Neural cell (in vitro differentiated cells): ENCODE results near the gene PUM2. TPM values are rescaled to one million over a fixed set of nuclear protein-coding genes. Genes with fewer than 3 reads are reported as not detected.

Experiments used
- H2AFZ ChIP-seq: fragments of 200-600, 300-800 bp; sonication (generic), shearing (Covaris generic); 2 replicates; pipeline ENCODE4 v1.6.0; 2014; ENCODE audit warnings: low read depth, mild to moderate bottlenecking, antibody characterized with exemption, low read length, moderate library complexity
- H3F3A ChIP-seq: fragments of 200-600 bp; shearing (Covaris generic); 2 replicates; pipeline ENCODE4 v1.6.1; 2016; ENCODE audit warnings: mild to moderate bottlenecking, moderate library complexity, mixed read lengths, antibody characterized with exemption, low read length; ENCODE audit not compliant: insufficient read depth, poor library complexity, severe bottlenecking
- H3K27ac ChIP-seq: fragments of 200-600, 300-800 bp; sonication (generic), shearing (Covaris generic); 2 replicates; pipeline ENCODE4 v1.5.1; 2014; ENCODE audit warnings: mild to moderate bottlenecking, low read length, moderate library complexity
- H3K27me3 ChIP-seq: fragments of 300-800, 200-600 bp; sonication (generic), shearing (Covaris generic); 2 replicates; pipeline ENCODE4 v1.6.0; 2014; ENCODE audit warnings: mild to moderate bottlenecking, low read depth, low read length, moderate library complexity; ENCODE audit not compliant: insufficient read depth
- H3K36me3 ChIP-seq: fragments of 300-800, 200-600 bp; sonication (generic), shearing (Covaris generic); 2 replicates; pipeline ENCODE4 v1.5.1; 2014; ENCODE audit warnings: mild to moderate bottlenecking, antibody characterized with exemption, low read length, moderate library complexity; ENCODE audit not compliant: insufficient read depth
- H3K4me2 ChIP-seq: fragments of 300-800, 200-600 bp; sonication (generic), shearing (Covaris generic); 2 replicates; pipeline ENCODE4 v1.6.0; 2014; ENCODE audit warnings: mild to moderate bottlenecking, low read length
- H3K4me3 ChIP-seq: fragments of 300-800, 200-600 bp; sonication (generic), shearing (Covaris generic); 2 replicates; pipeline ENCODE4 v1.5.1; 2014; ENCODE audit warnings: mild to moderate bottlenecking, low read length, moderate library complexity
- H3K79me2 ChIP-seq: fragments of 200-600 bp; shearing (Covaris generic); replicated peaks from 2 replicates; pipeline ENCODE4 v1.6.0; 2014; ENCODE audit warnings: mild to moderate bottlenecking, low read length, moderate library complexity; ENCODE audit not compliant: insufficient read depth
- H3K9ac ChIP-seq: fragments of 300-800, 200-600 bp; sonication (generic), shearing (Covaris generic); 2 replicates; pipeline ENCODE4 v1.6.1; 2016; ENCODE audit warnings: mild to moderate bottlenecking, low read length, mixed read lengths
- H3K9me2 ChIP-seq: fragments of 200-600 bp; shearing (Covaris generic); 2 replicates; pipeline ENCODE4 v1.6.1; 2016; ENCODE audit warnings: mild to moderate bottlenecking, low read length, mixed read lengths; ENCODE audit not compliant: insufficient read depth
- H3K9me3 ChIP-seq: fragments of 200-600, 300-800 bp; sonication (generic), shearing (Covaris generic); 2 replicates; pipeline ENCODE4 v1.6.1; 2016; ENCODE audit warnings: mild to moderate bottlenecking, mixed run types, low read length, moderate library complexity, mixed read lengths
- H4K20me1 ChIP-seq: fragments of 200-600 bp; shearing (Covaris generic); 2 replicates; pipeline ENCODE4 v1.6.1; 2016; ENCODE audit warnings: mild to moderate bottlenecking, mixed run types; ENCODE audit not compliant: insufficient read depth
- CTCF ChIP-seq: fragments of 450-650 bp; IDR thresholded peaks from 2 replicates; pipeline ENCODE4 v1.5.1; 2014; ENCODE audit warnings: antibody characterized with exemption, mild to moderate bottlenecking, moderate library complexity; ENCODE audit not compliant: poor library complexity, severe bottlenecking
- EP300 ChIP-seq: fragments of 450-650 bp; conservative IDR thresholded peaks from 2 replicates; pipeline ENCODE4 v1.6.1; 2014; ENCODE audit warnings: antibody characterized with exemption, mild to moderate bottlenecking, moderate library complexity; ENCODE audit not compliant: poor library complexity, severe bottlenecking
- EZH2 ChIP-seq: fragments of 200-600, 300-800 bp; shearing (Covaris generic), sonication (generic); IDR thresholded peaks from 2 replicates; pipeline ENCODE4 v1.6.1; 2014; ENCODE audit warnings: antibody characterized with exemption, low read length, borderline replicate concordance, mild to moderate bottlenecking; ENCODE audit not compliant: insufficient read depth, poor library complexity, severe bottlenecking
- MXI1 ChIP-seq: fragments of 450-650 bp; conservative IDR thresholded peaks from 2 replicates; pipeline ENCODE4 v1.6.1; 2014; ENCODE audit warnings: antibody characterized with exemption, mild to moderate bottlenecking; ENCODE audit not compliant: poor library complexity, severe bottlenecking
- POLR2AphosphoS5 ChIP-seq: IDR thresholded peaks from 2 replicates; pipeline ENCODE4 v1.6.1; 2012
- RAD21 ChIP-seq: fragments of 450-650 bp; conservative IDR thresholded peaks from 2 replicates; pipeline ENCODE4 v1.6.1; 2014; ENCODE audit warnings: antibody characterized with exemption, mild to moderate bottlenecking, moderate library complexity
- REST ChIP-seq: IDR thresholded peaks from 2 replicates; pipeline ENCODE4 v1.6.1; 2012; ENCODE audit warnings: borderline replicate concordance
- TAF1 ChIP-seq: IDR thresholded peaks from 2 replicates; pipeline ENCODE4 v1.6.1; 2012; ENCODE audit warnings: low read depth
- polyA plus RNA-seq: library from polyadenylated mRNA; depleted of rRNA; stranded (reverse); fragments of >200 nt; gene quantifications from 2 replicates; pipeline ENCODE4 v1.2.3, GENCODE V29; 2014

The PUM2 gene
- polyA plus RNA-seq, 1 donor from 2014 or later: 37.0 TPM

GRCh38 chr2:20219763-20220380 is 130.8 kb downstream of the PUM2 start:
- H3K27ac ChIP-seq: no peak overlapping the region
- H3K79me2 ChIP-seq: no peaks in the 10 kb centered on the region
- no peaks in the 10 kb centered on the region for H4K20me1 ChIP-seq
- H3K27me3 ChIP-seq: peaks cover 3% of the 10 kb centered on the region
- H3K9ac ChIP-seq: no peak overlapping the region
- no peaks in the 10 kb centered on the region for H3K9me3 ChIP-seq
- no peaks in the 10 kb centered on the region for H3K9me2 ChIP-seq
- no peak overlapping the region for H3K4me3 ChIP-seq
- no peak for TF ChIP-seq EZH2
- TF ChIP-seq REST: no peak
- no peak for TF ChIP-seq MXI1
- TF ChIP-seq CTCF: no peak
- H3K36me3 ChIP-seq: no peaks in the 10 kb centered on the region
- H3K4me2 ChIP-seq: no peak overlapping the region
- no peak overlapping the region for H2AFZ ChIP-seq
- H3F3A ChIP-seq: no peaks in the 10 kb centered on the region

GRCh38 chr2:20218331-20219320 is 132.0 kb downstream of the PUM2 start:
- no peak overlapping the region for H3K4me3 ChIP-seq
- H3K79me2 ChIP-seq: no peaks in the 10 kb centered on the region
- H3K9me3 ChIP-seq: no peaks in the 10 kb centered on the region

More at GRCh38 chr2:20218331-20219320, 132.0 kb downstream of the PUM2 start:
- H3K4me2 ChIP-seq: no peak overlapping the region
- no peak overlapping the region for H3K27ac ChIP-seq
- H3K36me3 ChIP-seq: no peaks in the 10 kb centered on the region
- no peaks in the 10 kb centered on the region for H4K20me1 ChIP-seq
- H3K9ac ChIP-seq: no peak overlapping the region
- no peaks in the 10 kb centered on the region for H3K9me2 ChIP-seq
- H3K27me3 ChIP-seq: peaks cover 3% of the 10 kb centered on the region
- TF ChIP-seq EP300: no peak
- no peak for TF ChIP-seq POLR2AphosphoS5
- TF ChIP-seq CTCF: no peak
- TF ChIP-seq EZH2: no peak
- TF ChIP-seq RAD21: no peak
- TF ChIP-seq REST: no peak
- no peak for TF ChIP-seq TAF1
- no peak for TF ChIP-seq MXI1
- H3F3A ChIP-seq: no peaks in the 10 kb centered on the region
- H2AFZ ChIP-seq: no peak overlapping the region
